Measurements from ENCODE around the gene STAT6. TPM values are rescaled to one million over a fixed set of nuclear protein-coding genes. Genes with fewer than 3 reads are reported as not detected.

STAT6 gene
- total and polyA plus RNA-seq, 11 donors, result 31.6 to 87.7 (median 38.4) TPM

GRCh38 chr12:57104292-57104910 is 6.8 kb downstream of the STAT6 start:
- H3K4me1 ChIP-seq, result peaks cover 0 to 25% (median 8%) of the 10 kb centered on the region in 12 donors
- H3K4me3 ChIP-seq, result no peak overlapping the region
- TF ChIP-seq, protein P1, sequence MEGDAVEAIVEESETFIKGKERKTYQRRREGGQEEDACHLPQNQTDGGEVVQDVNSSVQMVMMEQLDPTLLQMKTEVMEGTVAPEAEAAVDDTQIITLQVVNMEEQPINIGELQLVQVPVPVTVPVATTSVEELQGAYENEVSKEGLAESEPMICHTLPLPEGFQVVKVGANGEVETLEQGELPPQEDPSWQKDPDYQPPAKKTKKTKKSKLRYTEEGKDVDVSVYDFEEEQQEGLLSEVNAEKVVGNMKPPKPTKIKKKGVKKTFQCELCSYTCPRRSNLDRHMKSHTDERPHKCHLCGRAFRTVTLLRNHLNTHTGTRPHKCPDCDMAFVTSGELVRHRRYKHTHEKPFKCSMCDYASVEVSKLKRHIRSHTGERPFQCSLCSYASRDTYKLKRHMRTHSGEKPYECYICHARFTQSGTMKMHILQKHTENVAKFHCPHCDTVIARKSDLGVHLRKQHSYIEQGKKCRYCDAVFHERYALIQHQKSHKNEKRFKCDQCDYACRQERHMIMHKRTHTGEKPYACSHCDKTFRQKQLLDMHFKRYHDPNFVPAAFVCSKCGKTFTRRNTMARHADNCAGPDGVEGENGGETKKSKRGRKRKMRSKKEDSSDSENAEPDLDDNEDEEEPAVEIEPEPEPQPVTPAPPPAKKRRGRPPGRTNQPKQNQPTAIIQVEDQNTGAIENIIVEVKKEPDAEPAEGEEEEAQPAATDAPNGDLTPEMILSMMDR (IDR thresholded peaks at IDR 0.05), result no peak
- TF ChIP-seq POLR2A (IDR thresholded peaks at IDR 0.05), result no peak
- H3K36me3 ChIP-seq, result peaks cover 0 to 92% (median 60%) of the 10 kb centered on the region in 9 donors
- 95 to 97% (median 96%) methylated on average over 12 of the region's 12 CpGs for WGBS, 4 donors
- intact Hi-C loops (cut with DNase I), result no loop called here
- H3K27me3 ChIP-seq, result no peaks in the 10 kb centered on the region
- DNase-seq, result no peak
- H3K9me3 ChIP-seq, result no peaks in the 10 kb centered on the region
- no peak overlapping the region for H3K27ac ChIP-seq
- ATAC-seq, result no peak

DNA sequence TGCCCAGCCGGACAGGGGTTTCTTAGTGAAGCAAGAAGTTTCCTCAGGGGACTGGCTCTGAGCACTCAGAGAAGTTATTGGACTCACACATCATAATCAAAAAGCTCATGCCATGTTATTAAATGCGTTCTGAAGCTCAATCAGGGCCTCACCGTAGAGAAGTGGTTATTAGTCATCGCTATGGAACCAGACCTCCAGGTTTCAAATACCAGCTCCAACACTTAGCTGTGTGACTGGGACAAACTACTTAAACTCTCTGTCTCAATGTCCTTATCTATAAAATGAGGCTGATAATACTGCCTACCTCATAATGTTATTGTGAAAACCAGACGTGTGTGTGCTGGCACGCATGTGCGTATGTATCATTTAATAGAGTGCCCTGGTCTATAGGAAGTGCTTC is 7.3 kb downstream of the STAT6 start:
- ATAC-seq (no peak), DNase-seq (no peak)
- 89 to 95% (median 90%) methylated on average over 7 of the region's 7 CpGs for WGBS, 4 donors
- Histone ChIP-seq H3K4me1 (peaks cover 0 to 23% (median 4%) of the 10 kb centered on the region in 12 donors), H3K9me3 (no peaks in the 10 kb centered on the region), H3K36me3 (peaks cover 0 to 96% (median 65%) of the 10 kb centered on the region in 9 donors), H3K27me3 (no peaks in the 10 kb centered on the region), H3K4me3 (no peak overlapping the region), H3K27ac (no peak overlapping the region)
- intact Hi-C loops (cut with DNase I), result no loop called here
- TF ChIP-seq, protein P1 (IDR thresholded peaks at IDR 0.05), result no peak
- no peak for TF ChIP-seq POLR2A (IDR thresholded peaks at IDR 0.05)

GRCh38 chr12:57101892-57102695 is 9.1 kb downstream of the STAT6 start:
- Histone ChIP-seq H3K27me3 (no peaks in the 10 kb centered on the region), H3K36me3 (peaks cover 0 to 96% (median 74%) of the 10 kb centered on the region in 9 donors), H3K4me1 (peaks cover 0 to 10% (median 0%) of the 10 kb centered on the region in 12 donors), H3K4me3 (no peak overlapping the region), H3K9me3 (no peaks in the 10 kb centered on the region), H3K27ac (peak overlapping the region in 1 of 12 donors; percentile 14)
- ATAC-seq, result no peak
- intact Hi-C loops (cut with DNase I), result no loop called here
- 74 to 79% (median 76%) methylated on average over 15 of the region's 15 CpGs for WGBS, 4 donors
- DNase-seq, result no peak
- TF ChIP-seq POLR2A (IDR thresholded peaks at IDR 0.05), result no peak
- TF ChIP-seq, protein P1 (IDR thresholded peaks at IDR 0.05), result no peak

- Histone ChIP-seq H3K4me3 (no peak overlapping the region), H3K27ac (no peak overlapping the region), H3K27me3 (no peaks in the 10 kb centered on the region), H3K36me3 (peaks cover 0 to 96% (median 76%) of the 10 kb centered on the region in 9 donors), H3K4me1 (peaks cover 0 to 10% (median 0%) of the 10 kb centered on the region in 12 donors), H3K9me3 (no peaks in the 10 kb centered on the region)
- WGBS, 4 donors, result 81 to 85% (median 84%) methylated on average over 12 of the region's 12 CpGs
- ATAC-seq (no peak), DNase-seq (no peak)
- no peak for TF ChIP-seq POLR2A (IDR thresholded peaks at IDR 0.05)
- TF ChIP-seq, protein P1 (IDR thresholded peaks at IDR 0.05), result no peak
- intact Hi-C loops (cut with DNase I), result no loop called here
Observed at GRCh38 chr12:57099766-57100165, 11.4 kb downstream of the STAT6 start.

All from heart left ventricle (tissue), 16 donors.